Hematopoietic multipotent progenitor cell treated with erythropoietin and hydrocortisone succinate and interleukin-3 and kit ligand, for 17 days (in vitro differentiated cells): ENCODE measurements around the gene PNCK.

Experiments used
- DNase-seq: peaks from one replicate; pipeline ENCODE4 v3.0.0-alpha.2; 2015; ENCODE audit warnings: low spot score

The PNCK gene

DNA sequence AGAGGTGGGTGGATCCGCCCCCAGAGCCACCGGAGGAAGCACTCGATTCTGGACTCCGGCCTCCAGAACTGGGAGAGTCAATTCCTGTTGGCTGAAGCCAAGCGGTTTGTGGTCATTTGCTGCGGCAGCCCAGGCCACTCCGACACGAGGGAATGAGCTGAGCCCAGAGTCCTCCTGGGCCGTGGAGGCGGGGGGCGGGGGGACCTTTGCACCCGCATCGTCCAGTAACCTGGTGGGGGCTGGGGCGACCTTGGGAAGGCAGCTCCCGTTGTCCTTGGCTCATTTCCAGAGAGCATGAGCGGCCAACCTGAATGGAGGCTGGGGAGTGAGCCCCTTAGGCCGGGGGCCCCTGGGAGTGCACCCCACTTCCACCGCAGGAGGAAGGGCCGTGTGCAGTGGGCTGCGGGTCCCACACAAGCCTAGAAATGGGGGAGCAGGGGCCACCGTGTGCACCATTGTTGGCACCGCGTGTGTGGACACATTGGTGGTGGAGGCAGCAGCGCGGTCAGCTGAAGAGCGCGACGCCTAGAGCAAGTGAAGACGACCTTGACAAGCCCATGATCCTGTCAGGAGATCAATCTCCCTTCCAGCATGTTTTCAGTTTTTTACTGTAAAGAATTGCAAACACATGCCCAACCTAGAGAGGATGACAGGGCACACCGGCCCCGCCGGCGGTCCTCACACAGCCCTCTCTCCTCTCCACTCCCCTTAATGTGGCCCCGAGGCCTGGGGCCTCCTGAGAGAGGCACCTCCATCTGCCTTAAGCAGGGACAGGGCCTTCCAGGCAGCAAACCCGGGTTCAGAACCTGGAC is 46.5 kb downstream of the PNCK start:
- no peak for DNase-seq

DNA sequence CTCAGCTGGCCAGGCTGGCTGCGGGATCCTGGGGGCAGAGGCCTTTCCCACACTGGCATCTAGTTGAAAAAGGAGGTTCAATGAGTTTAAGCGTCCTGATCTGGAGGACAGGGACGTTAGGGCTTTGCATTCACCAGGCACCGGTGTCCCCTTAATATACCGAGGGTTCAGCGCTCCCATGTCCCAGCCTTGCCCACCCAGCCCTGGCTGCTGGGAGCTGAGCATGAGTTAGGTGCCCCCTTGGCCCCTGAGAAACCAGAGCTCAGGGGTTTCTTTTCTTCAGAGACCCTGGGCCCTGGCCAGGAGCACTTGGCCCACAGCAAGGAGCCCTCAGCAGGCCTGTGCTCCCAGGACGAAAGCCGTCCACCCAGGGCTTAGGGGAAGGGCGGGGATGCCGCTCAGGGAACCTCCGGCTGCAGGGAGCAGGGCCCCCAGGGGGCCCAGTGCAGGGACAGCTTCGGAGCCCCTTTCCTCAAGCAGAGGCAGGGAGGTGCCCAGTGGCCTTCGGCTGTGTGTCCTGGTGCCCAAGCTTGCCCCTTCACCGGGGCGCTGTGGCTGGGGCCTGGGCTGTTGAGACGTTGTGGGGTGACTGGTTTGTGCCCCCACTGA is 47.5 kb downstream of the PNCK start:
- no peak for DNase-seq

DNA sequence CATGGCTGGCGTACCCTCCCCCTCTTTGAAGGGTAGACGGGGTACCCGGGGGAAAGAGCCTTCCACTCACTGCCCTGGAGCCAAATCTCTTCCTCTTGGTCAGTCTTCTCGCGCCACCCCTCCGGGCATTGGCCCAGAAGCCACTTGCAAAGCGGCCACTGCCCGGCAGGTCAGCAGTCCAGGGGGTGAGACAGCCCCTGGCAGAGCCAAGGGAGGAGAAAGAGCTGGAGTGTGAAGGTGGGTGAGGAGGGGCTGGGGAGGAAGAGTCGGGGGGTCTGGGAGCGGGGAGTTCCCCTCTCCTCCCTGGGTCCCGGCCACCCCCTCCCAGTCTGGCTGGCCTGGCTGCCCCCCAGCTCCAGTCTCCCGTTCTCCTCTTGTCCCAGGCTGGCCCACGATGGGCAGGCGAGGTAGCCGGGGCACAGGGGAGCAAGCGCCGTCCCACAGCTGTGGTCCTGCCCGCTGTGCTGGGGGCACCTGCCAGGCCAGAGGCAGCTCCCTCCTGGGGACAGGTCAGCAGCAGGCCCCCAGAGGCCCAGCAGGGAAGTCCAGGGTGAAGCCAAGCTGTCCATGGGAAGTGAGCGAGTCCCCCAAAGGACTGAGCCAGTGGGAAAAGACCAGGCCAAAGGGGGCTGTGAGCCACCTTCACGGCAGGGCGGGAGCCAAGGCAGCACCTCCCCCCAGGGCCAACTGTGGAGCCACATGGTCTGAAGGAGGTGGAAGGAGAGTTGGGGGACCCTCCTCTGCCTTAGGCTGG is 48.2 kb downstream of the PNCK start:
- DNase-seq = no peak

DNA sequence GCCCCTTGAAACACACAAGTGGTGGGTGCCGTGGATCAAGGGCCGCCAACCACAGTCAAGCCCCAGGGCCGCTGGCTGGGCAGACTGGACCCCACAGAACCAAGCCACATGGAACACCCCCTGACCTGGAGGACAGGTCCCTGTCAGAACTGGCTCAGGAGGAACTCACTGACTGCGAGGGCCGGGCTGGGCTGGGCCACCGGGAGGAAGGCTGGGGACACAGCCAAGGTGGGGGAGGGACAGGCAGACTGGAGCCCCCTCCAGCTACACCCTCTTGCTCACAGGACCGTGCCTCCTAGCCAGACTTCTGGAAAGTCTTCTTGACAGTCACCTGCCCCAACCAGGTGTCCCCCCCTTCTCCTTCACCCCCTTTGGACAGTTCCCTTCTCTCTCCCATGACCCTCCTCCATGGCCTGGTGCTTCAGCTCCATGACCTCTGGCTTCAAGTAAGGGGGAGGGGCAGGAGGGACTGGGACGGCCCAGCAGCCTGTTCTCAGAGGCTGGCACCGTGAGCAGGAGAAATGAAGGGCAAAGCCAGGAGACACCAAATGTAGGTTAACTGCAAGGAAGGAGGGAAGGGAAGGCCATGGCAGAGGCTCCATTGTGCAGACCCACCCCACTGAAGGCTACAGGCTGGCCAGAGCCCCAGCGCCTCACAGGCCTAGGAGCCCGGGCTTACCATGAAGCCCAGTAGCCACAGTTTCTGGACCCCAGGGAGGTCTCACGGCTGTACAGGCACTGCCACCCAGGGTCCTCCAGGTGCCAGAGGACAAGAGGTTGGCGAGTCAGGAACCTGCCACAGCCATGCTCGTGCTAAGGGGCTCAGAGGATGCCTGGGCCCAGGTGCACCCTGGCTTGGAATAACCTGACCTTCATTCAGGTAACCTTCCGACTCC is 49.2 kb downstream of the PNCK start:
- no peak for DNase-seq

DNA sequence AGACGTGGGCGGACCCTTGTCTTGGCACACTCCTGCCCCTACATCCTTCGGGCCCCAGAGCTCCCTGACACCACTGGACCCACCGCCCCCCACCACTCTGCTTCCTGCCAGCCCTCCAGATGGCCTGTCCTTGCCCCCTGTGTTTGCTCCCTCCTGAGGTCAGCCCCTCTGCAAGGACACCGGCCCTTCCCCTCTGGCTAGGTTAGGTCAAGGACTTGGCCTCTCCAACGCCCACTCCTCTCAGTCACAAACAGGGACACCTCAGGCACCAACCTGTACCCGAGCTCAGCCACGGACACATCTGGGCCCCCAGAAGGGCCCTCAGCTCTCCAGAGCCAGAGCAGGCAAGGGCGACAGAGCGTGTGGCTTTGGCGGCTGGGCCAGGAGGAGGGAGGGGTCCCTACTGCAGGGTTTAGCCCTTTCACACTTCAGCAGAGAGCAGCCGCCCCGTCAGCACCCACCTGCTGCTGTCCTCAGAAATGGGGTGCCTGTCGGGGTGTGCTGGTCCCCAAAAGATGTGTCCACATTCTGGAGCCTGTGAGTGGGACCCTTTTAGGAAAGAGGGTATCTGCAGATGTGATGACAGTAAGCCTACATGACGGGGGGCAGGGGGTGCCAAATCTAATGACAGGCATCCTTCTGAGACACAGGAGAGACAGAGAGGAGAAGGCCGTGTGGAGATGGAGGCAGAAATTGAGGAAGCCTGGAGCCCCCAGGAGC is 50.1 kb downstream of the PNCK start:
- DNase-seq = no peak

DNA sequence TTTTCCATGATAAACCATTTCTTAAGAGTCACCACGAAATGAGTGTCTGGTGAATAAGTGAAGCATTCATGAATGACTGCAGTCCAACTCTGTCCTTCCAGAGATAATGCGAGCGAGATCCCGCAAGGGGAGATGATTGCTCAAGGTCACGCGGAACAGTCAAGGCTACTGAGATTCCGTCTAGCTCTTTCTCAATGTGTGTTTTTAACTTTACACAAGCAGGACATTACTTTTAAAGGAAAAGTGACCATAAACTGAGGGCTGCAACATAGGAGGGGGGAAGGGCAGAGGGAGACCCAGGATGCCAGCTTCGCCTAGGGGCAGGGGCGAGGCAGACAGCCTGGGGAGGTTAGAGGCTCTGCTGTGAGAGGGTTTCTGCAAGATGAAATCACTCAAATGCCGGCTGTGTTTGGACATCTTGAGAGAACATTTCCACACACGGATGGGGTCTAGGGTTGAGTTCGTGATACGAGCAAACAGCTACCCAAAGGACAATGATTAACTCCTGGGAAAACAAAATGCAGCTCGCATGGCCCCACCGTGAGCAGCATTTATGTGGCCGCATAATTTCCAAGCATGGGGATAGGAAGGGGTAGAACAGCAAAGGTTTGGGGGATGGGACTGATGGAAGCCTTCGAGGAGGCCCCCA is 50.8 kb downstream of the PNCK start:
- DNase-seq = no peak

DNA sequence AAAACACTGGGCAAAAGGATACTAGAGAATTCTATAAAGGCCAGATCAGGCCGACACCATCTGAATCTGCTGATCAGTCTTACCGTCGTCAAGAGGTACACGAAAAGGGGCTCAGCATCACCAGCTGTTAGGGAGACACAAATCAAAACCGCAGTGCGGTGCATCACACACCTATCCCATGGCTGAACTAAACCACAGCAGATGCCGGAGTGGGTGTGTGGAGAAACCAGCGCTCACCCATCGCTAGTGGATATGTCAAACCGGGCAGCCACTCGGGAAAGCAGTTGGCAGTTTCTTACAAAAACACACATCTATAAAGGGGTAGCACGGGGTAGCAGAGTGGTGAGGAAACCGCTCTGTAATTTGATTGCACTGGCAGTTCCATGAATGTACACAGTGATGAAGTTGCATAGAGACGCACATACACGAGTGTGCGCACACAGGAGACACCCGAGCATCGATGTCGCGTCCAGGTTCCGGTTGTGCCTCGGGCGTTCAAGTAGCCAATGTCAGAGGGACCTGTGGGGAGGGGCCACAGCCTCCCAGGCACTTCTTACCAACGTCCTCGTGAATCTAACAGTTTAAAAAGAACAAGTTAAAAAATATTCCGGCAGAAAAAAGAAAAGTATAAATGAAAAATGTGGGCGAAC is 51.5 kb downstream of the PNCK start:
- no peak for DNase-seq

DNA sequence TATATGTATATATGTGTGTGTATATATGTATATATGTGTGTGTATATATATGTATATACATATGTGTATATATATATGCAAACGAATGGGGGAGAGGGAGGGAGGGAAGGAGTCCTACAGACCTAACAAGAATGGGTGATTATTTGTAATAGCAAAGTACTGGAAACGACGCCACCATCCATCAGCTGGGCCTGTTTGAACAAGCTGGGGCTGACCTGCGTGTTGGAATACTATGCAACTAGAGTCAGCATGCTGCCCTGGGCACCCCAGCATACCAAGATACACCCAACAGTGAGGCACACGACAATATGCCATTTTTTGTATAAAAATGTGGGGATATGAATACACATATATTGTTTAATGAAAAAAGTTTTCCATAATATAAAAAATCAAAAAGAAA is 53.0 kb downstream of the PNCK start:
- no peak for DNase-seq
